Measurements from ENCODE around the gene TYROBP. TPM values are rescaled to one million over a fixed set of nuclear protein-coding genes. Genes with fewer than 3 reads are reported as not detected.
A peak's percentile ranks its signal among the peaks of the same experiment; 100 is the strongest.

Gene TYROBP
- total RNA-seq, 1 experiment from 2014 or later, result not detected

DNA sequence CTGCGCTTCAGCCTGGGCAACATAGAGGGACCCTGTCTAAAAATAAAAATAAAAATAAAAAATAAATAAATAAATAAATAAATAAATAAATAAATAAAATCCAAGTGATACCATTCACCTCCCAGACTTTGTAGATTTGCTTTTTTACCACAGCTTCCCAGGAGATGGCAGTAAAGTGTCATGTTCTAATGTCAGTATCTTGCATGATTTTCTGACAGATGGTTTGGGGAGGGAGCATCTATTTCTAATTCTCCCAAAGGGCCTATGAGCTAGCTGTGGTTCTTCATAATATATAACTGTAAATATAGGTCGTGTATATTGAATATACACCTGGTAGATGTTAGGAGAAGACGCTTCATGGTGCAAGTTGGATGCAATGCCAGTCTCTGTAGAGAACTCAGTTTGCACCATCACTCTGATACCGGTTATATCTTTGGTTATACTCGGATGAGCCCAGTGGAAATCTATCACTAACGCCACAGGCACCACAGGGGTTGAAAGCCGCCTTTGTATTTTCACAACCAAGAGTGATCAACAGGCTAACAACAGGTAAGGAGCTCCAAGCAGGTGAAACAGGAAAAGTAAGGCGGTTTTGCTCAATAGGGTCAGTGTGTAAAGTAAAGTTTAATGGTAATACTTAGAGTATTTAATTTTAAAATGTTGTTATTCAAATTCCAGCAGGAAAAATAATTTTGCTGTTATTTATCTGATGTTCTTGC is 25.8 kb downstream of the TYROBP start:
- Histone ChIP-seq H4K91ac (ENCODE audit: insufficient read length, low read depth, low read length) (no peak overlapping the region), H4K20me1 (ENCODE audit: control insufficient read depth, insufficient read depth, insufficient read length) (no peaks in the 10 kb centered on the region), H3K4me2 (ENCODE audit: insufficient read depth, insufficient read length, low read length) (no peak overlapping the region), H2BK15ac (ENCODE audit: low read depth, low read length) (no peak overlapping the region), H3K9ac (ENCODE audit: extremely low read depth, insufficient read length, low read length) (no peak overlapping the region), H4K5ac (ENCODE audit: insufficient read length, low read depth, low read length) (no peak overlapping the region), H3K4me1 (ENCODE audit: insufficient read depth, low read length) (peaks cover 2% of the 10 kb centered on the region; the same call in 1 of the 2 replicates), H3K9me3 (ENCODE audit: control insufficient read depth, low read depth, low read length) (no peaks in the 10 kb centered on the region), H3K56ac (ENCODE audit: insufficient read length, low read depth, low read length) (no peak overlapping the region), H3K27me3 (ENCODE audit: insufficient read depth, low read length) (no peaks in the 10 kb centered on the region), H3T11ph (ENCODE audit: low read length) (no peak overlapping the region), H3K14ac (ENCODE audit: insufficient read depth, low read length) (no peak overlapping the region), H3K23me2 (ENCODE audit: insufficient read length, low read depth, low read length, poor library complexity, severe bottlenecking) (no peaks in the 10 kb centered on the region), H3K79me1 (ENCODE audit: insufficient read depth, low read depth, low read length, poor library complexity, severe bottlenecking) (no peaks in the 10 kb centered on the region), H2BK120ac (ENCODE audit: low read depth, low read length, poor library complexity, severe bottlenecking) (no peak overlapping the region), H4K8ac (replicated peaks; ENCODE audit: insufficient read length, low read depth, low read length) (no peak overlapping the region), H3K79me2 (ENCODE audit: insufficient read depth, low read length) (no peaks in the 10 kb centered on the region), H2AFZ (ENCODE audit: low read length) (no peak overlapping the region), H3K4ac (ENCODE audit: low read depth, low read length) (no peak overlapping the region), H3K18ac (ENCODE audit: insufficient read length, low read depth, low read length) (no peak overlapping the region), H2BK12ac (ENCODE audit: insufficient read length, low read depth, low read length) (no peak overlapping the region), H3K23ac (ENCODE audit: insufficient read length, low read depth, low read length) (no peak overlapping the region), H3K27ac (ENCODE audit: insufficient read length, low read depth, low read length) (no peak overlapping the region), H2BK5ac (ENCODE audit: insufficient read length, low read length) (no peak overlapping the region), H2BK20ac (ENCODE audit: low read depth, low read length, poor library complexity, severe bottlenecking) (no peak overlapping the region), H2AK5ac (ENCODE audit: insufficient read length, low read length) (no peak overlapping the region)
- Mint-ChIP-seq H3K9me3 (no peaks in the 10 kb centered on the region; a peak in 1 of 5 replicates), H3K4me3 (no peak overlapping the region), H3K27me3 (ENCODE audit: low read depth) (peaks cover 11% of the 10 kb centered on the region), H3K27ac (no peak overlapping the region), H3K36me3 (ENCODE audit: insufficient read depth in 1 of 3, low read depth in 3 of 3) (peaks cover 5 to 14% (median 7%) of the 10 kb centered on the region in 3 experiments), H3K4me1 (peaks cover 6 to 17% of the 10 kb centered on the region in 2 experiments)
- TF ChIP-seq CTCF (conservative IDR thresholded peaks at IDR 0.05), result peak; percentile 69; the same call in 2 of the 3 replicates
- no peak for DNase-seq
- no CpG with 5 or more reads among the region's 8 CpGs for WGBS (ENCODE audit: extremely low coverage, insufficient read length, low lambda C conversion rate)
